Measurements from ENCODE around the gene WBP1.
"Not testable (repeated sequence)": the region's sequence is repeated elsewhere in the genome, so short reads cannot be mapped to it uniquely, and the experiment has no call there.

GRCh38 chr2:74442483-74443297 is 15.5 kb upstream of the WBP1 start:
- not testable (repeated sequence) for TF ChIP-seq POLR2AphosphoS5 (IDR thresholded peaks at IDR 0.05; ENCODE audit: low read depth, low read length); CTCF (IDR thresholded peaks at IDR 0.05)
